Measurements from ENCODE around the gene CCDC182. TPM values are rescaled to one million over a fixed set of nuclear protein-coding genes. Genes with fewer than 3 reads are reported as not detected.

CCDC182 gene
- not detected in 2 replicates for total RNA-seq

DNA sequence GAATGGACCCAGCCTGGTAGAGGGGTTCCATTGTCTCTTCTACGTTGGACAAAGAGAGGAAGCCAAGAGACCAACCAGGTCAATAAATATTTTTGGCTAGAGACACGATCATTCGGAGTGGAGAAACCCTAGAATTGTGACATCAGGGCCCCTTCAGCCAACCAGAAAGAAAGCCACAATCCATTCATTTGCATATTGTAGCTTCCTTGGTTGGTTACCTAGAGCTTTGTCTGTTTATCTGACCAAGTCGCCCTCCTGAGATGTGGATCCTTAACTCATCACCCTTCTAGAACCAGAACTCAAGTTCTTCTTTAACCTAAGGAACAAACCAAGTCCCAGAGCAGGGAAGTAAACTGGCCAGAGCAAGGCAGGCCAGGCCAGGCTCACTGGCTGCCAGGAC is at the start of gene CCDC182:
TSS of gene CCDC182 (minus strand) at position 58 of the 400 bp plus-strand sequence. CDS start at position 31, 27 bp downstream.

Other genes starting within 250 kb of the CCDC182 start
- 26.0 and 26.7 TPM in 2 replicates for gene MRPS23, start 104.7 kb upstream of the CCDC182 start, total RNA-seq
- gene CUEDC1, start 210.1 kb upstream of the CCDC182 start, total RNA-seq: 7.4 and 9.1 TPM in 2 replicates
- gene VEZF1, start 243.0 kb upstream of the CCDC182 start, total RNA-seq: 22.9 and 25.3 TPM in 2 replicates

All from smooth muscle cell of the umbilical artery (primary cell).